HG03066 (cell line): ENCODE measurements around the gene STARD3.
"Not testable (repeated sequence)": the region's sequence is repeated elsewhere in the genome, so short reads cannot be mapped to it uniquely, and the experiment has no call there.

Experiments
- ATAC-seq: cut with Tn5 transposase; IDR thresholded peaks from one replicate; pipeline ENCODE4 v1.9.1; 2021; ENCODE audit warnings: low read depth; ENCODE audit not compliant: unreplicated experiment

Gene STARD3

DNA sequence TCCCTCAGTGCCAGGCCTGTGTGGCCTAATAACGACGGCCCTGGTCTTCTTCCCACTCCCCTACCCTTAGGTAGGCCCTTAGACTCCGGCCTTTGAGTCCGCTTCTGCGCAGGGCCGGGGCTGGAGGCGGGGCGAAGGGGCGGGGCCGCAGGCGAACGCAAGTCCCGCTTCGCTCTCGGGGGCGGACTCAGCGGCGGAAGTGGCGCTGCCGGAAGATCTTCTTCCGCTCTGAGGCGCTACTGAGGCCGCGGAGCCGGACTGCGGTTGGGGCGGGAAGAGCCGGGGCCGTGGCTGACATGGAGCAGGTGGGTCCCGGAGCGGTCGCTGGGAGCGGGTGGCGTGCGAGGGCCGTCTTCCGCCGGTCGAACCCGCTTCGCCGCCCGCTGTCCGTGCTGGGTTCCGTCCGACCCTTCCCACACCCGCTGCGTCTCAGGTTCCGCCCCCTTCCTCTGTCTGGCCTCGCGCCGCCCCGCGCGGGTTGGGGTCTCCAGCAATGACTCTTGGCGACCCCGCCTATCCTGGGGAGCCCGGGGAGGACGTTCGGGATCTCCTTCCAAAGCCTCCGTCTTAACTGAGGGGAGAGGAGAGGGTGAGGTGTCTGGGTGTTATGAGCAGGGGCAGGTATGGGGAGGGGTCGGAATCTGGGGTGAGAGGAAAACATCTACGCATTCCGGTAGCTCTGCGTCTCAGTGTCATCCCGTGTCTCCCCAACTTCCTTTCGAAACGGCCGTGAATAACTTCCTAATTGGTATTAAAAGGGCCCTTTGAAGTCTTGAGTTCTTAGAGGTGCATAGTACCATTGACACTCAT lies at the start of gene STARD3:
TSS of gene STARD3 (plus strand) at position 218 of the 810 bp plus-strand sequence. CDS start 16,388 bp downstream, outside the sequence.
- peak; percentile 72 for ATAC-seq

DNA sequence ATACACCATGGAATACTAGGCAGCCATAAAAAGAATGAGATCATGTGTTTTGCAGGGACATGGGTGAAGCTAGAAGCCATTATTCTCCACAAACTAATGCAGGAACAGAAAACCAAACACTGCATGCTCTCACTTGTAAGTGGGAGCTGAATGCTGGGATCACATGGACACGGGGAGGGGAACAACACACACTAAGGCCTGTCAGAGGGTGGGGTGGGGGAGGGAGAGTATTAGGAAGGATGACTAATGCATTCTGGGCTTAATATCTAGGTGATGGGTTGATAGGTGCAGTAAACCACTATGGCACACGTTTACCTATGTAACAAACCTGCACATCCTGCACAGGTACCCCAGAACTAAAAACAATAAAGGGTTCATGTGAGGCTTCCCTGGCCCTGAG lies 46.8 kb upstream of the STARD3 start:
- not testable (repeated sequence) for ATAC-seq

DNA sequence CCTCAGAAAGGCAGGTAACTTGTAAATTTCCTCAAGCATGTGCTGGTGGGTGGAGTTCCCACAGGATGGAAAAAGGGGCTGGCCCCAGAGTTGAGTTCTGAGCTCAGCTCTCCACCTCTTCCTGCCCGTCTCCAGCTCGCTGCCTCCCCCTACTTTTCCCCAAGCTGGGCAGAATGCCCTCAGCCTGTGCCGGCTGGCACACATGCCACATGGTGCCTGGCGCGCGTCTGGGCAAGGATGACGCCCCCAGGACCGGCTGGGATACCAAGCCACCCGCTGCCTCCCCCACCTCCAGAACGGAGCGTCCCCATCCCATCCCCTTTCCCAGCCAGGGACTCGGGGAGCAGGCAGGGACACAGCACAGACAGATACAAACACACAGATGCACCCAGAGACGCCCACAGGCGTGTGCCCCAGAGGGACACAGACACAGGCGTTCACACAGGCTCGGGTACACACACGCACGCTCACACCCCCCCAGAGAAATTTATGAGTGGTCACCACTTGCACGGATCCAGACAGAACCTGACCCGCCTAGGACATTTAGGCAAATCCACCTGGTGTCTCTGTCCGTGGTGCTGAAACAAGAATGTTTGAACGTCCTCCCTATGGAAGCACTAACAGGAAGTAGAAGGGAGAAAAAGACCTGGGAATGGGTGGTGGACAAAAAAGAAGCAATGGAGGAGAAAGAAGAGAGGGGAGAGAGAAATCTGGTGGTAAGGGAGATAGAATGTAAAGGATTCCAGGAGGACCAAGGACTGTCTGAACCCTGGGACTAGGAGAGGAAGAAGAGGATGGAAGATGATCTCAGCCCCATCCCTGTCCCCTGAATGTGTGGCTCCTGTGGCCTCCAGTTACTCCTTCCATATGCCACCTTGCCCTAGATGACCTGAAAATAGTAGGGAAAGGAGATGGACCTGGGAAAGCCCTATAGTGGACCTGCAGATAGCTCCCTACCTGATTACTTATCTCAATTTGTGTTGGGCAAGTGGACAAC lies 44.7 kb upstream of the STARD3 start:
- ATAC-seq: no peak

DNA sequence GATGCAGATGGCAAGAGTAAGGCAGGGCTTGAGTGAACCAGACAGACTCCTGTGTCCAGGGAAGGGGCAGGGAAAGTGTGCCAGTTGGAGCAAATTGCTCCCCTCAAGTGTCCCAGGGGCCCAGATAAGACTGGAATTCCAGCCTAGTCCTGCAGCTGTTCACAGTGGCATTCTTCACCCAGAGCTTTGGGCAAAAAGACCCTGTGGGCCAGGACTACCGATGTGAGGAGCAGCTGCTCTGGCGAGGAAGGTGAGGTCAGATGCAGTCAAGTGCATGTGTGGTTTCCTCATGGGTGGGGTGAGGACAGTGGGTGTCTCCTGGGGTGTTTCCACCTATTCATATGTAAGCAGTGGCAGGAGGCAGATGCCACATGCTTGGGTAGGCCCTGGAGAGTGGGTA lies 43.6 kb upstream of the STARD3 start:
- ATAC-seq: no peak

DNA sequence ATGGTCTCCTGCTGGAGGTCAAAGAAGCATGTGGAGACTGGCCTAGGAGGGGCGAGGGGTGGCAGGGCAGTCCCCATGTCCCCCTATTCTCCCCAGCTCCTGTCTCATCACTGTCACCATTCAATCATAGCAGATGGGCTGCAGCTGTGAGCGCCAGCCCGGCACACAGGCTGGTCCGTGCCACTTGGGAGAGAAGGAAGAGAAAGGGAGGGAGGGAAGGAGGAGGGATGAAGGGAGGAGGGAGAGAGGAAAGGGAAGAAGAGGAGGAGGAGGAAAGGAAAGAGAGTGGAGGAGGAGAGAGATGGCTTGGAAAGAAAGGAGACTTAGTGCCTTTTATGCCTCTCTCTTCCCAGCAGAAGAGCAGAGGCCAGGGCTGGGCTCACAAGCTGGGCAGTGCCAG lies 41.6 kb upstream of the STARD3 start:
- ATAC-seq: no peak

DNA sequence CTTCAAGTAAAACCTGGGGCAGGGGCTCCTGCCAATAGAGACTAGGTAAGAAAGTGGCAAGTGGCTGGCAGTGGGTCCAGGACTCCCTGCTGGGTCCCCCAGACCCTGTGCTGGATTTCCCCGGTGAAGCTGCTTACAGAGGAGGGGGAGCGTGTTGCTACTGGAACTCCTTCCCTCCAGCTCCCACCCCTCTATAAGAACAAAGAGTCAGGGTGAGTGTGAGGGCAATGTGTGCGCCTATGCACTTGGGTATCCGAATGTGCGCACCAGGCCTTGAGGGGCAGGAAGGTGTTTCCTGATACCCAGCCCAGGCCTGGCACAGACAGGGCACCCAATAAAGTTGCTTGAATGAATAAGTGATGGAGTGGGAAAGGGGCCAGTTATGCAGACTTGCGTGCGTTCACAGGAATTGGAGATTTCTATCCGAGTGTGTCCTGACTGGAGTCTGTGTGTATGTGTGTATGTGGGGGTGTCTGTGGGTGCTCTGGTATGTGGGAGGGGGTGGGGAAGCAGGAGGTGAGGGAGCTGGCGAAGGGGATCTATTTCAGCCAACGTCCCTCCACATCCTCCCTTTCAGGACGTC lies 40.9 kb upstream of the STARD3 start:
- no peak for ATAC-seq

DNA sequence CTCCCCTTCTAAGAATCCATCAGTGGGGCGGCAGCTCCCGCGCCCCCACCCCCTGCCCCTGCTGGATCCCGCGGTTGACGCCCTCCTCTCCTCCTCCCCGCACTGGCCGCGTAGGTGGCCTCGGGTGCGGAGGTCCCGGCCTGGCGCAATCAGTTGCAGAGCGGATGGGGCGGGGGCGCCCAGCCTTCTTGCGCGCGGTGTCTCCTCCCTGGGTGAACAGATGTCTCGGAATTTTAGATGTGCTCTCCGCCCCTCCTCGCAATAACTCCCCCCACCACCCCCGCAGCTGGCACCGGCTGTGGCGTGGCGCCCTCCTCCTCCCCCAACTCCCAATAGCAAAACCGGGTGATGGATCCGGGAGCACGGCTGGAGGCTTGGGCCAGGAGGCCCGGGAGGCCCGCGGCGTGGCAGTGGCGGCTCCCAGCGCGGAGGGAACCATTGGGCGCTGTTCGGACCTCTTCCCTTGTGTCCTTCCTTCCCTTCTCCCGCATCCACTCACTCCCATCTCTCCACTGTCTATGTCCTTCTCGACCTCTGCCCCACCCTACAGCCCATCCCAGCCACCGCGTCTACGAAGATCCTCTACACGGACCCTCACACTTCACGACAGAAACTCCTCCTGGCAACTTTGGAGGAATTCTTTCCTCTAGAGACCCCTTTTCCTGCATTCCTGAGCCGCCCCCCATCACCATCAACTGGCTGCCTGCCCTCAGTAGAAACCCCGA lies 40.2 kb upstream of the STARD3 start:
- ATAC-seq: no peak

DNA sequence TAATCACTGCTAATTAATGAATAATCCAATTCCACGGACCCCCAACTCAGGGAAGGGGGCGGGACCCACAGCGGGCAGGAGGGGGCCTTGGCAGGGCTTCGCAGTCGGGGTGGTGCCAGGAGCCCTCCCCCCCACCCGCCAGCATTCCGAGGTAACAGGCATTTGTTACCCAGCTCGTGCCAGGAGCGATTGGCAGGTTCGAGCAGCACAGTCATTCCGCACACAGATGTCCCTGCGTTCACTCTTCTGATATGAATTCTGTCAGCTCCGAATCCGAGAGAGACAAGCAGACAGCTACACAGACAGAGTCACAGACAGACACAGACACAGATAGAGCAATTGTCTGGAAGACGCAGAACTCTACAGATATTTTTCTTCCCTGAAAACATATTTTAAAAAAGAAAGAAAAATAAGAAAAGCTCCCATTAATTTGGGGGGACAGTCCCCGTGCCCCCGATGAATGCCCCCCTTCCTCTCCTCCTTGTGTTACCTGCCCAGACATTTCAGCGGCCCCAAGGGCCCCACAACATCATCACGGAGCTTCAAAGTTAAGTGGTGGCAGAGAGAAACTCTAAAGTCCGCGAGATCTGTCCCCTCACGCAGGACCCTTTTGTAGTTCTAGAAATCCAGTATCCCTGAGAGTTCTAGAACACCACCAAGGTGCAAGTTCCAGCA lies 39.4 kb upstream of the STARD3 start:
- no peak for ATAC-seq

DNA sequence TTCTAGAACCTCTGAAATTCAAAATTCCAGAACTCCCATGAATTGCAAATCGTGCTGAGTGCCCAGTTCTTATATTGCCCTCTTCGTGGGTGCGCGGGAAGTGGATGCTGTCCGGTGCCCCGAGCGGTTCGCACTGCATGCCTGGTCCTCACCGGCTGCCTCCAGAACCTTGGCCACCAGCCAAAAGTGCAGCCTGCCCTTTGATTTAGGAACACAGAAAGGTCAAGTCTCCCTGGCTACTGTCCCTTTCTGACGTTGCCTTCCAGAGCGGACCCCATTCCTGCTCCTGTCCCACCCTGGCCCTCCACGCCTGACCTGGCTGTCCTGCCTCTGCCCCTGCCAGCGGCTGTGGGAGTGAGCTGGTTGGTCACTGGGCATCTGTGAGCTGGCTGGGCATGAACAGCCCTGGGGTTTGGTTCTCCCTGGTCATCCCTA lies 38.9 kb upstream of the STARD3 start:
- no peak for ATAC-seq

DNA sequence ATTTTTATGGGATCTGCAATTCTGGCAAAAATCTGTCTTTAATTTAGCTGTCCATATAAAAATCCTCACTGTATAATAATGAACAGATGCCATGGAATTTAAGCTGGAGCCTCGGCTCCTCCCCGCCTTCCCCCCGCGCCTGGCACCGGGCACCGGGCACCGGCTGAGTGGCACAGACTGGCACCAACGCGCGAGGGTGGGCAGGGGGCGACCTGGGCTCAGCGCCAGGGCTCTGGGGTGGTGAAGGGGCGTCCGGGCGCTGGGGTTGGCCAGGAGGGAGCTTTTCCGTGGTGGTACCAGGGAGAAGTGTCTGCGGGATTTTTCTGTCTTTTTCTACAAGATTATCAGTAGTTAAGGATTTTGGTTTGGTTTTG lies 38.3 kb upstream of the STARD3 start:
- no peak for ATAC-seq

DNA sequence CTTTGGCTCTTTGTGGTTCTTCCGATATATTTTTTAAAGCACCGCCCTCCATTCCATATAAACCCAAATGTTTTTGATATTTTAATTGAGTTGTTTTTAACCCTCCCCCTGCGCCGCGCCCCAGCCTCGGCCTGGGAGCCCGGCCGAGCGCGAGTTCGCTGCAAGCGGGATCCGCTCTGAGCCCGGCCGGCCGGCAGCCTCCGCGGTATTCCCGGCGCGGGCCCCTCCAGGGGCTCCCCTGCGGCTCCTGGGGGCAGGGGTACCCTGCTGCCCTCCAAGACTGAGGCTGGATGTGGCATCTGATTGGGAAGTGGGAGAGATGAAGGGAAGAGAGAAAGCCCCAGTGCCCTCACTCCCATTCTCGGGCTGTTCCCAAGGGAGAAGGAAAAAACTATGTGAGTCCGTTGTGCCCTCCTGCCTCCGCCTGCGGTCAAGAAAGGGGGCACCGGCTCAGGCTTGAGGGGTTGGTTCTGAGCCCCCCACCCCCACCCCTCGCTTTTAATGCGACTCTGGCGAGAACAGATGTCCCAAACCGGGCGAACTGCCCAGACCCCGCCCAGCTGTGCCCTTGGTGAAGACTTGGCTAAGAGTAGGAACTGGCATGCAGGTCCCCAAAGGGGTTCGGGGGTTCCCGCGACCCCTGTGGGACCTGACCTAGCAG lies 37.8 kb upstream of the STARD3 start:
- no peak for ATAC-seq

DNA sequence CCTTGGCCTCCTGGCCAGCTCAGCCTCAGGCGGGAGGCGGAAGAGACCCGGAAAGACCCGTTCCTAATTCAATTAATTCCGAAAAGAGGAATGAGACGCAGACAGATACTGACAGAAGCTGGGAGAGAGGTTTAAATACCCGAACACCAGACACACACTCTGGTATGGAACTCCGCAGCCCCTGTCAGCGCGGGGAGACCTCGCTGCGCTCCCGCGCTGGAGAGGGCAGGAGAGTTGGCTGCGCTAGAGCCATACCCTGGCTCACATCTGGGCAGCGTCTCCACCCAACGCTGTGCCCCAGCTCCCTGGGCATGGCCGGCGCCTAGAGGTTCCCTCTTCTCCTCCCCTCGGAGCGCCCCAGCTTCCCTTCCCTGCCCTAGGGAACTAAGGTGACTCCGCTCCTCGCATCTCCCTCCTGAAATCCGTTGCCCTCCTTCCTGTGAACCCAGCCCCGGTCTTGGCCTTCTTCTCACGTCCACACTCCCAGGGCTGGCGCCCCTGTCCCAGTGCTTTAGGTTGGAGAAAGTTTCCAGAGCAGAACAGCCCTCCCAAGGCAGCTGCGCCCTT lies 37.2 kb upstream of the STARD3 start:
- ATAC-seq: no peak

DNA sequence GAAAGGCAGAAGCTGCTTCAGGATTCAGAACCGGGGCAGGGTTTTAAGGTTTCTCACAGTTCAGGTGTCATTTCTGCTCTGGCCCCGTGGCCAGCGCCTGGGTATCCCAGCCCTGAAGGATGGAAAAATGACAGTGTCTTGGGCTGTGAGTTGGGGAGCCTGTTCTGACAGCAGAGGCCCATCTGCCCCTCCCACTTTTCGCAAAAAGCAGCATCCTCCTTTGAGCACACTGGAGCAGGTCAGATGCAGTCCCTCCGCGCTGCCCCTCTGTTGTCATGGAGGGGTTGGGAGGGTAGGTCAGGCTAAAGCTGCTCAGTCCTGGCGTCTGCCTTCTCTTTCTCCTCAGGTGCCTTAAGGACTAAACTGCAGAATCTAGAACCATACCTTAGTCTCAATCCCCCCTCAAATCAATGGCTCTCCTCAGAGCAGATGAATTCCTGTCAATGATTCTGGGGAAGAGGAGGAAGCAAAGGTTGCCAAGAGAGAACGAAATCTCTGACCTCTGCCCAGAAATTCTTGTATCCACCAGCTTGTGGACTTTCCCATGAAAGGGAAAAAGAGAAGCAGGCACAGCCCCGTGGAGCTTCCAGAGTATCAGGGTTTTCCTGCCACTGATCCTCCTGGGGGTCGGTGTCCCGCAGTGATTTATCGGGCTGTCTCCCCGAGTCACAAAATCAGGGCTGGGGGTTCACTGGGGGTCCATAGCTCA lies 36.5 kb upstream of the STARD3 start:
- no peak for ATAC-seq

DNA sequence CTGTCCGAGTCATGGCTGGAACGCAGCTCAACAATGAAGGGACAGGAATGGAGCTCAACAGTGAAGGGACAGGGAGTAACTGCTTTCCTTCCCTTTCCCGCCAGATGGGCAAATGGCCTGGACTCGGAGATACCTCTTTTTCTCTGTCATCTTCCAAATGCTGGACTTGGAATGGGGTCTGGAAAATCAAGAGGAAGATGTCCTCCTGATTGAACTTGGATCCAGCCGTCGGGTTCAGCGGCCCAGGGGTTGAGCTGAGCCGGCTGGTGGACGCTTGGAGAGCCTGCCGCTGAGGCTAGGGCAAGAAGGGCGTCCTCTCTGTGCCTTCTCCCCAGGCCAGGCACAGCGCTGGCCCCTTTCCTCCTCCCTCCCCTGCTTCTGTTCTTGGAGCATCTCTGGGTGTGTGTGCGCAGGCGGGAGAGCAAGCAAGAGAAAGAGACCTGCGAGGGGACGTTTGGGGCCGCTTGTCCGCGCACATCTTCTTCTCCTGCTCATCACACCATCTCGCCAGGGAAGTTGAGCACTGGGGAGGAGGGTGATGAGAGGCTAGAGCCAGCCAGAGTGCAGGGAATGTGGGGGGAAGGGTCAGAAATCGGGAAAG lies 35.8 kb upstream of the STARD3 start:
- ATAC-seq: no peak

DNA sequence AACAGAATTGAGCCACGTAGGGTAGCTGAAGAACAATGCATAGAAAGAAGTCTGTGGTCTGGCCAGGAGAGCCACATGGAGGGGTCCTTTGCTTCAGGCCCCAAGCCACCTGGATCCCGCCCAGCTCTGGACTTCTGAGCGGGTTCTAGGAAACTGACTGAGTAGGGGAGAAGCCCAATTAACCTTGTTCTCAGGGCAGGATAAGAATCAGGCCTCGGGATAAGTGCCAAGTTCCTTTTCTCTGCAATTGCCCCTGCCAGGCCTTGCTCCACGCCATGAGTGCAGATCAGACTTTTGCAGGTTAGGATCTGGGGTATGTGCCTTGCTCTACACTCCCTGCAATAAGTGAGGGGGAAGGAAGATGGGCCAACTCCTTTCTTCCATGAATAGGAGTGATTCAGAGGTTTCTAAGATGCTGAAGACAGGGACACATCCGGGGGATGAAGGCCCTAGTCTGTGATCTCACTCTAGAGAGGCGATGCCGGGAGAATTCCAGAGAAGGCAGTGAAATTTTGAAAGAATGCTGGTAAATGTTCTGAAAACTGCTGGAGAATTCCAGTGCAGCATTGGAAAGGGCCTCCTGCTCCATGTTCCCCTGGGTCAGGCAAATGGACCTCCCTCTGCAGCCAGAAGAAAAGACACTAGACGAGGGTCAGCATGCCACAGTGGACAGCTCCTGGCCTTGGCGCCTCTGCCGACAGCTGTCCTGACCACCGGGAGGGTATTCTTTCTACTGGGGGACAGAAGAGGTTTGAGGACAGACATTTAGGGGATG lies 35.0 kb upstream of the STARD3 start:
- ATAC-seq: no peak

DNA sequence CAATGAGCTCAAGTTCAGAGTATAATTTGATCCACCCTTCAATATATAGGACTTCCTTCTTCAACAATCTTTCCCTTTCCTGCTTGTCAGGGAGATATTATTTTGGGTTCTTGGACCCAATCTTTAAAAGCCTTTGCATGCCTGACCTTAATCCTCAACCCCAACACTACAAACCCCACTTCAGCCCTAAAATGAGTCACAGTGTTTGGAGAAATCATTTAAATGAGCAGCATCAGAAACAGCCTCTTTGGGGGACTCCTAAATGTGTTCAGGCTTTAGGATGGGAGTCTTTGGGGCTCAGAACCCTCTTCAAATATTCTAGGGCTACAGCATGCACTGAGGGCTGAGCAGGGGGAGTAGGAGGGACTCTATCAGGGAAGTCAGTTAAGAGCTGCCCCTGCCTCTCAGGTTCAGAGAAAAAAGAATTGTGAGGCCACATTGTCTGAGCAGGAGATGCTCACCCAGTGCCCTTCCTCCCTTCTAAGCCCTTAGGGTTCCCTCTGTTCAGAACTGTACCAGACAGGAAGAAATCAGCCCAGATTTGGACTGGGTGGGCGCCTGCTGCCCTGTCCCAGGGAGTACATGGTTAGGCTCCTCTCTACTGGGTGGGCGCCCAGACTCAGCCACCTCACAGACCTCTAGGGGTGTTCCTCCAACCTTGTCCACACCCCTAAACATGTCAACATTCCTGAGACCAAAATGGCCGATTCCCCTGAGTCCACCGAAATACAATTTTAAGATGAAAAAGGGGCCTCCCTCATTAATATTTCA lies 34.2 kb upstream of the STARD3 start:
- no peak for ATAC-seq
